HG03159 (cell line): Measurements from ENCODE around the gene TUT4.

Experiments used
- ATAC-seq: cut with Tn5 transposase; IDR thresholded peaks from one replicate; pipeline ENCODE4 v1.9.1; 2021; ENCODE audit warnings: mild to moderate bottlenecking, moderate library complexity; ENCODE audit not compliant: unreplicated experiment

Gene TUT4

GRCh38 chr1:52416811-52417210, 136.1 kb downstream of the TUT4 start:
- no peak for ATAC-seq

DNA sequence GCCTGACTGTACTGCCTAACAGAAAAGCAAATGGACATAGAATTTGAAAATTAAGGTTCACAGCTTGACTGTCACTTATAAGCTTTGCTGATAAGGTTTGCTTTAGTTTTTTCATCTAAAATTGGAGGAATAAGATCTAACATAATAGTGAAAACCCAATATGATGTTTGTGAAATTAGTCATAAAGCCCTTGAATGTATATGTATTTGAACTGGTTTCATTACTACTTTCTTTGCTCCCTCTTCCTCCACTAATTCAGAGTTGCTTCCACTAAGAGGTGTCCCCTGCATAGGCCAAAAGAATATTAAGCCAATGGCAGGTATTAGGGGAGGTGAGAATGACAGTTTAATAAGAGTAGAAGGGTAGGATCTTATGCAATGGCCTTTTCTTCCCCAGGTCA, 137.9 kb downstream of the TUT4 start:
- ATAC-seq, result no peak

- no peak for ATAC-seq
Observed at GRCh38 chr1:52413410-52413989, 139.4 kb downstream of the TUT4 start.

GRCh38 chr1:52404975-52405338, 147.9 kb downstream of the TUT4 start:
- ATAC-seq, result no peak

GRCh38 chr1:52404116-52404974, 148.5 kb downstream of the TUT4 start, which contains the start of the genes ORC1 and PRPF38A:
Gene ORC1 (minus strand): TSS chr1:52404423. CDS start chr1:52402223, 2,200 bp downstream.
Gene PRPF38A (plus strand): TSS chr1:52404602. CDS start chr1:52404750, 148 bp downstream.
- peak; percentile 90 for ATAC-seq

- ATAC-seq, result peak; percentile 42
Observed at GRCh38 chr1:52403566-52404115, 149.3 kb downstream of the TUT4 start.

- ATAC-seq, result no peak
Observed at GRCh38 chr1:52402860-52403240, 150.0 kb downstream of the TUT4 start.

- no peak for ATAC-seq
Observed at GRCh38 chr1:52400131-52400530, 152.8 kb downstream of the TUT4 start.

DNA sequence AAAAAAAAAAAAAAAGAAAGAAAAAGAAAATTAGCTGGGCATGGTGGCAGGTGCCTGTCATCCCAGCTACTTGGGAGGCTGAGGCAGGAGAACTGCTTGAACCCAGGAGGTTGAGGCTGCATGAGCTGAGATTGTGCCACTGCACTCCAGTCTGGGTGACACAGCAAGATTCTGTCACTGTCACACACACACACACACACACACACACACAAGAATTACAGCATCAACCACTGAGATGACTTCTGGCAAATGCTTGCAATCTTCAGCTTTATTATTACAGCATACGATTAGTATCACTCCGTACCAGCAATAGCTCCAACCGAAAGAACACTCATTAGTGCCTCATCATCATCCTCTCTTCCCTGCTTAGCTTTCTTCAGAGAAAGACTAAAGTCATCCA, 153.3 kb downstream of the TUT4 start:
- ATAC-seq, result no peak

- ATAC-seq, result no peak
Observed at GRCh38 chr1:52393174-52393573, 159.7 kb downstream of the TUT4 start.

GRCh38 chr1:52386458-52386857, 166.4 kb downstream of the TUT4 start:
- ATAC-seq, result no peak

GRCh38 chr1:52385376-52385775, 167.5 kb downstream of the TUT4 start:
- ATAC-seq, result no peak
